ENCODE results near the gene TMEM232.
A peak's percentile ranks its signal among the peaks of the same experiment; 100 is the strongest.

- peak; percentile 22 to 71 (median 30) for TF ChIP-seq CTCF (IDR thresholded peaks at IDR 0.05 in 4 of 5, conservative IDR thresholded peaks at IDR 0.05 in 1 of 5)
- no peak for TF ChIP-seq POLR2A (IDR thresholded peaks at IDR 0.05)
These were observed 30.8 kb upstream of the TMEM232 start for GRCh38 chr5:110757118-110757729.
